Coronary artery (tissue), 2 donors: ENCODE measurements around the gene TALDO1.

ENCODE experiments used
- DNase-seq: peaks from one replicate; pipeline ENCODE4 v3.0.0-alpha.2; 2017; ENCODE audit warnings: low spot score
- H3K27ac ChIP-seq, 2 donors: fragments of 200-600 bp; sonication (generic); one replicate each; pipeline ENCODE4 v1.5.1; 2016 to 2019
- H3K4me3 ChIP-seq: fragments of 200-600 bp; sonication (generic); 2 replicates; pipeline ENCODE4 v1.5.1; 2016; ENCODE audit warnings: mild to moderate bottlenecking, moderate library complexity
- CTCF ChIP-seq: fragments of 200-600 bp; sonication (generic); IDR thresholded peaks from one replicate; pipeline ENCODE4 v1.5.1; 2019; ENCODE audit warnings: antibody characterized with exemption

TALDO1 gene

GRCh38 chr11:795634-796564 is 48.6 kb downstream of the TALDO1 start:
- no peak for TF ChIP-seq CTCF
- peak overlapping the region; percentile 87 for H3K4me3 ChIP-seq
- DNase-seq: peak; percentile 92
- H3K27ac ChIP-seq: peak overlapping the region; percentile 66 to 86

GRCh38 chr11:796565-797295 is 49.5 kb downstream of the TALDO1 start:
- peak overlapping the region; percentile 66 to 86 for H3K27ac ChIP-seq
- no peak for DNase-seq
- no peak for TF ChIP-seq CTCF

GRCh38 chr11:797296-798092 is 50.2 kb downstream of the TALDO1 start:
- peak overlapping the region; percentile 87 for H3K4me3 ChIP-seq
- no peak for TF ChIP-seq CTCF
- peak overlapping the region; percentile 66 to 86 for H3K27ac ChIP-seq
- peak; percentile 87 for DNase-seq

More at GRCh38 chr11:796565-797295, 49.5 kb downstream of the TALDO1 start:
- peak overlapping the region; percentile 87 for H3K4me3 ChIP-seq

- no peak for DNase-seq
- peak within 1 kb of the TSS; percentile 87 for H3K4me3 ChIP-seq
- peak; percentile 89 for TF ChIP-seq CTCF
- H3K27ac ChIP-seq: peak within 1 kb of the TSS; percentile 66 to 86
These were observed 50.9 kb downstream of the TALDO1 start, which contains the start of gene SLC25A22 for GRCh38 chr11:798093-798713. Gene SLC25A22 (minus strand): TSS chr11:798281. CDS start chr11:795006, 3,275 bp downstream.

GRCh38 chr11:799641-800316 is 52.5 kb downstream of the TALDO1 start:
- DNase-seq: no peak

More at GRCh38 chr11:799641-800316, 52.5 kb downstream of the TALDO1 start:
- TF ChIP-seq CTCF: no peak
- H3K4me3 ChIP-seq: no peak overlapping the region
- no peak overlapping the region for H3K27ac ChIP-seq
